H1 (cell line): ENCODE results near the gene SPOCK1. TPM values are rescaled to one million over a fixed set of nuclear protein-coding genes. Genes with fewer than 3 reads are reported as not detected.

Experiments used
- CTCF ChIA-PET: fragments of 300-600 bp; sonication (Branson Sonifier 250); formaldehyde crosslinking; loops from one replicate; lab custom pipeline; 2021; ENCODE audit not compliant: partially characterized antibody; lab: Charles Lee
- POLR2A ChIA-PET: fragments of 300-600 bp; sonication (Branson Sonifier 250); formaldehyde crosslinking; loops from one replicate; lab custom pipeline; 2021; ENCODE audit warnings: inconsistent platforms; ENCODE audit not compliant: partially characterized antibody; lab: Charles Lee
- DNase-seq, 2 experiments: peaks; one replicate each; pipeline versions ENCODE4 v3.0.0 to v3.0.0-alpha.2; 2010 to 2022; ENCODE audit warnings: low spot score in 2 of 2, low read depth in 1 of 2, mixed read lengths in 1 of 2
- FAIRE-seq: peaks from 2 replicates; lab custom pipeline; 2011; peaks lifted over from hg19 to GRCh38; lab: Jason Lieb, UNC
- H2AFZ ChIP-seq: 2 replicates; pipeline ENCODE4 v1.8.1; 2012; ENCODE audit warnings: low read length, inconsistent platforms
- H2AK5ac ChIP-seq: 2 replicates; pipeline ENCODE4 v1.6.1; 2013; ENCODE audit warnings: low read depth, low read length
- H2BK120ac ChIP-seq: replicated peaks from 2 replicates; pipeline ENCODE3; 2013; ENCODE audit warnings: low read depth, low read length, inconsistent platforms
- H2BK12ac ChIP-seq: 2 replicates; pipeline ENCODE4 v1.6.1; 2013; ENCODE audit warnings: low read depth, low read length
- H2BK15ac ChIP-seq: 2 replicates; pipeline ENCODE4 v1.6.1; 2013; ENCODE audit warnings: low read length
- H2BK20ac ChIP-seq: 2 replicates; pipeline ENCODE4 v1.6.1; 2013; ENCODE audit warnings: low read length
- H2BK5ac ChIP-seq: 2 replicates; pipeline ENCODE4 v1.6.1; 2013; ENCODE audit warnings: low read depth, low read length
- H3K14ac ChIP-seq: 2 replicates; pipeline ENCODE4 v1.6.1; 2013; ENCODE audit warnings: inconsistent platforms; ENCODE audit not compliant: insufficient read length
- H3K18ac ChIP-seq: 2 replicates; pipeline ENCODE4 v1.6.1; 2013; ENCODE audit warnings: low read length; ENCODE audit errors: extremely low read depth
- H3K23ac ChIP-seq: 2 replicates; pipeline ENCODE4 v1.6.1; 2013; ENCODE audit warnings: inconsistent platforms; ENCODE audit not compliant: insufficient read length
- H3K23me2 ChIP-seq: 2 replicates; pipeline ENCODE4 v1.6.1; 2013; ENCODE audit warnings: low read depth, low read length
- H3K27ac ChIP-seq: 2 replicates; pipeline ENCODE4 v1.6.1; 2011; ENCODE audit warnings: low read depth, low read length, inconsistent platforms
- H3K27me3 ChIP-seq, 4 experiments: replicated peaks in 1 of 4; 1 replicate in 1 of 4; 2 replicates in 3 of 4; pipeline versions ENCODE4 v1.6.1 to v1.8.1; 2011 to 2013; ENCODE audit warnings: low read length in 3 of 4, mild to moderate bottlenecking in 3 of 4, inconsistent platforms in 2 of 4, mixed read lengths in 2 of 4, moderate library complexity in 1 of 4; ENCODE audit not compliant: control insufficient read depth in 3 of 4, insufficient read depth in 3 of 4; ENCODE audit errors: extremely low read depth in 1 of 4
- H3K36me3 ChIP-seq, 4 experiments: 2 replicates each; pipeline versions ENCODE4 v1.6.1 to v1.8.1; 2011 to 2013; ENCODE audit warnings: mild to moderate bottlenecking in 4 of 4, low read length in 3 of 4, moderate library complexity in 2 of 4, control low read depth in 1 of 4, inconsistent platforms in 1 of 4; ENCODE audit not compliant: insufficient read depth in 4 of 4, control insufficient read depth in 2 of 4
- H3K4ac ChIP-seq: replicated peaks from 2 replicates; pipeline ENCODE3; 2013; ENCODE audit warnings: low read length, low read depth, mixed read lengths, inconsistent platforms; ENCODE audit not compliant: insufficient read length
- H3K4me1 ChIP-seq, 4 experiments: replicated peaks in 1 of 4; 1 replicate in 1 of 4; 2 replicates in 3 of 4; pipeline versions ENCODE4 v1.6.1 to v1.8.1; 2011 to 2013; ENCODE audit warnings: low read length in 3 of 4, inconsistent platforms in 2 of 4, mixed read lengths in 1 of 4; ENCODE audit not compliant: insufficient read depth in 4 of 4, control insufficient read depth in 3 of 4
- H3K4me2 ChIP-seq, 2 experiments: 2 replicates each; pipeline versions ENCODE4 v1.6.1 to v1.8.1; 2011 to 2013; ENCODE audit warnings: low read depth in 2 of 2, low read length in 2 of 2, control low read depth in 1 of 2, inconsistent platforms in 1 of 2, mild to moderate bottlenecking in 1 of 2; ENCODE audit not compliant: insufficient read depth in 1 of 2
- H3K4me3 ChIP-seq, 4 experiments: fragments of 200-600, 300-600 bp in 1 of 4; sonication (generic), shearing (Covaris generic), sonication (Bioruptor Twin) in 1 of 4; 2 replicates each; pipeline versions ENCODE4 v1.5.1 to v1.8.1; 2011 to 2016; ENCODE audit warnings: low read length in 4 of 4, low read depth in 3 of 4, control low read depth in 2 of 4, inconsistent platforms in 2 of 4, mild to moderate bottlenecking in 2 of 4, mixed read lengths in 1 of 4, moderate library complexity in 1 of 4; ENCODE audit not compliant: insufficient read depth in 2 of 4; ENCODE audit errors: extremely low read depth in 1 of 4
- H3K56ac ChIP-seq: replicated peaks from 2 replicates; pipeline ENCODE3; 2013; ENCODE audit warnings: low read depth, mild to moderate bottlenecking, mixed read lengths, low read length, inconsistent platforms; ENCODE audit not compliant: insufficient read length
- H3K79me1 ChIP-seq: 2 replicates; pipeline ENCODE4 v1.6.1; 2013; ENCODE audit warnings: low read depth, low read length, control low read depth
- H3K79me2 ChIP-seq, 2 experiments: 2 replicates each; pipeline versions ENCODE4 v1.6.1 to v1.8.1; 2012 to 2013; ENCODE audit warnings: low read length in 2 of 2, mild to moderate bottlenecking in 2 of 2, inconsistent platforms in 1 of 2; ENCODE audit not compliant: insufficient read depth in 2 of 2, control insufficient read depth in 1 of 2
- H3K9ac ChIP-seq, 4 experiments: replicated peaks in 1 of 4; 1 replicate in 1 of 4; 2 replicates in 3 of 4; pipeline versions ENCODE4 v1.6.1 to v1.8.1; 2011 to 2013; ENCODE audit warnings: low read depth in 3 of 4, low read length in 3 of 4, control low read depth in 2 of 4, mild to moderate bottlenecking in 2 of 4, moderate library complexity in 2 of 4, inconsistent platforms in 1 of 4; ENCODE audit errors: extremely low read depth in 1 of 4
- H3K9me3 ChIP-seq, 2 experiments: 2 replicates each; pipeline versions ENCODE4 v1.6.1 to v1.8.1; 2012 to 2013; ENCODE audit warnings: mild to moderate bottlenecking in 2 of 2, moderate library complexity in 2 of 2, control low read depth in 1 of 2, inconsistent platforms in 1 of 2, low read depth in 1 of 2, low read length in 1 of 2, mixed read lengths in 1 of 2; ENCODE audit not compliant: insufficient read depth in 2 of 2
- H4K20me1 ChIP-seq, 2 experiments: replicated peaks in 1 of 2; 2 replicates each; pipeline versions ENCODE3 to v1.8.1; 2011 to 2013; ENCODE audit warnings: inconsistent platforms in 2 of 2, low read length in 2 of 2, mild to moderate bottlenecking in 1 of 2; ENCODE audit not compliant: insufficient read depth in 2 of 2, control insufficient read depth in 1 of 2
- H4K5ac ChIP-seq: 2 replicates; pipeline ENCODE4 v1.6.1; 2013; ENCODE audit warnings: low read length, low read depth, mixed read lengths, inconsistent platforms; ENCODE audit not compliant: insufficient read length
- H4K8ac ChIP-seq: 2 replicates; pipeline ENCODE4 v1.8.0; 2013; ENCODE audit warnings: mild to moderate bottlenecking, moderate library complexity, low read length, inconsistent platforms; ENCODE audit not compliant: insufficient read depth; ENCODE audit errors: extremely low read depth
- H4K91ac ChIP-seq: replicated peaks from 2 replicates; pipeline ENCODE3; 2013; ENCODE audit warnings: low read length, mixed read lengths, inconsistent platforms; ENCODE audit not compliant: insufficient read length
- KDM4A ChIP-seq: IDR thresholded peaks from one replicate; pipeline ENCODE4 v1.7.1; 2012; ENCODE audit warnings: low read depth, mild to moderate bottlenecking, moderate library complexity, low read length, inconsistent platforms; ENCODE audit not compliant: severe bottlenecking
- KDM5A ChIP-seq: fragments of 200-600 bp; IDR thresholded peaks from 2 replicates; pipeline ENCODE4 v1.7.1; 2012; ENCODE audit warnings: mild to moderate bottlenecking, low read length, inconsistent platforms, mixed read lengths
- WGBS, 2 experiments: shearing (Covaris generic) in 1 of 2; methylation state at CpG; one replicate each; pipeline versions ENCODE4 v1.1.6 to v1.1.7; 2013 to 2015; ENCODE audit warnings: low lambda C conversion rate in 2 of 2, mixed read lengths in 2 of 2, inconsistent platforms in 1 of 2, low coverage in 1 of 2, missing lambda C conversion rate in 1 of 2; ENCODE audit not compliant: insufficient replicate concordance in 2 of 2, insufficient coverage in 1 of 2, insufficient read length in 1 of 2; ENCODE audit errors: extremely low coverage in 1 of 2, missing lambda C conversion rate in 1 of 2; 5-methylcytosine and 5-hydroxymethylcytosine counted together
- polyA plus RNA-seq, 7 experiments: library from polyadenylated mRNA; depleted of rRNA in 3 of 7; stranded (reverse) in 5 of 7; unstranded in 2 of 7; fragments of >200 nt in 5 of 7; fragments of 200-250 nt in 2 of 7; gene quantifications; 1 replicate in 5 of 7; 2 replicates in 1 of 7; 4 replicates in 1 of 7; pipeline versions ENCODE4 v1.2.1 to v1.2.3, GENCODE V29; 2011 to 2013; ENCODE audit warnings: missing spikeins in 2 of 7, mixed read lengths in 2 of 7
- total RNA-seq: library from RNA; stranded (reverse); fragmentation: NEBNext Ultra II Directional; extraction: Animal tissue kit (Norgen Biotek cat#: 25700); gene quantifications from 2 replicates; pipeline ENCODE4 v1.2.1, GENCODE V29; 2021

The SPOCK1 gene
- total and polyA plus RNA-seq, 2 of the 8 experiments (the other 6 are each of a cell fraction or from before 2014, with no cell fraction given), result 6.9 to 18.1 TPM

DNA sequence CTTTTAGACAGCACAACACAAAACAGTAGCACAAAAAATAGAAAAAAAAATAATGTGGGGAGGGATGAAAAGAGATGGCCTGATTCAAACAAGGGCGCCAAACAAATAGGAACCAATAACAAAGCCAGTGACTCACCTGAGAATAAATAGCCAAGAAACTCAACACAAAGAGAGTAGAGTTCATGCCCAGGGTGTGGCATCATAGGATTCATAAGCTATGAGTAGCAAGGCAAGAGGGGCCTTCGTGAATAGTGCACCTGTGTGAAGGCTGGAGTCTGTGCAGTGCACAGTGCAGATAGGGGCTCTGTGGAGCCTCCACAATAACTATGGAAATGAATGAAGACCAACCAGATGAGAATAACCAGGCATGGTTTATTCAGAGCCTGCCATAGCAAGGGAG, 541.7 kb downstream of the SPOCK1 start:
- 90% methylated on average over 2 of the region's 2 CpGs; no CpG with 5 or more reads in 1 of the 2 experiments for WGBS, 2 experiments
- H3K4me3 ChIP-seq, result no peak overlapping the region
- H2BK20ac ChIP-seq, result no peak overlapping the region
- H4K8ac ChIP-seq, result no peak overlapping the region
- no peak overlapping the region for H3K23ac ChIP-seq
- no peak overlapping the region for H4K91ac ChIP-seq
- peaks cover 0 to 10% (median 4%) of the 10 kb centered on the region in 4 experiments; a peak in 4 of 7 replicates for H3K4me1 ChIP-seq
- H2AK5ac ChIP-seq, result no peak overlapping the region
- CTCF ChIA-PET, result no interaction called here
- H2BK15ac ChIP-seq, result no peak overlapping the region
- H3K14ac ChIP-seq, result no peak overlapping the region
- no peak overlapping the region for H2BK12ac ChIP-seq
- H2BK120ac ChIP-seq, result no peak overlapping the region
- H4K5ac ChIP-seq, result no peak overlapping the region
- FAIRE-seq, result no peak
- H3K9me3 ChIP-seq, result no peaks in the 10 kb centered on the region
- no peaks in the 10 kb centered on the region for H3K79me2 ChIP-seq
- H3K27me3 ChIP-seq, result no peaks in the 10 kb centered on the region
- DNase-seq, result no peak
- H3K27ac ChIP-seq, result no peak overlapping the region
- no peak overlapping the region for H3K56ac ChIP-seq
- no peak overlapping the region for H3K9ac ChIP-seq
- H3K4me2 ChIP-seq, result no peak overlapping the region
- H3K36me3 ChIP-seq, result no peaks in the 10 kb centered on the region
- no peak overlapping the region for H3K18ac ChIP-seq
- no peak overlapping the region for H3K4ac ChIP-seq
- H4K20me1 ChIP-seq, result no peaks in the 10 kb centered on the region
- POLR2A ChIA-PET, result no interaction called here
- no peaks in the 10 kb centered on the region for H3K79me1 ChIP-seq
- H3K23me2 ChIP-seq, result no peaks in the 10 kb centered on the region
- H2AFZ ChIP-seq, result no peak overlapping the region
- H2BK5ac ChIP-seq, result no peak overlapping the region
- TF ChIP-seq KDM4A, result no peak
- TF ChIP-seq KDM5A, result no peak
